ENCODE measurements around the gene BMP7.

DNA sequence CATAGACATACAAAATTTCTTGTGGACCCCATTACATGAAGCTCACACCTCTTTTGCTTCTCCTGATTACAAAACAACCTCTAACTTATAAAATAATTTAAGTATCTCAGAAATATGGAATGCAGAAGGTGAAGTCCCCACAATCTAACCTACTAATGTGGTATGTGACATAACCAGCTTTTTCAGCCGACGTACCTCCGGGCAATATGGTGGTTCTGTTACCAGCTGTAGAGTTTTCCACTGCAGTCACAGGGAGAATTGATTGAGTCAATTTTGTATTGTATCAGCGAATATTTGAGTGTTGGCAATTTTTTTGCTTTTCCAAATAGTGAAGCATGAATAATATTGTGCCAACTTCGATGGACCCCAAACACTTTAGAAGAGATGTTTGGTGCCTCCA, 47.5 kb upstream of the BMP7 start:
- TF ChIP-seq, protein P1, sequence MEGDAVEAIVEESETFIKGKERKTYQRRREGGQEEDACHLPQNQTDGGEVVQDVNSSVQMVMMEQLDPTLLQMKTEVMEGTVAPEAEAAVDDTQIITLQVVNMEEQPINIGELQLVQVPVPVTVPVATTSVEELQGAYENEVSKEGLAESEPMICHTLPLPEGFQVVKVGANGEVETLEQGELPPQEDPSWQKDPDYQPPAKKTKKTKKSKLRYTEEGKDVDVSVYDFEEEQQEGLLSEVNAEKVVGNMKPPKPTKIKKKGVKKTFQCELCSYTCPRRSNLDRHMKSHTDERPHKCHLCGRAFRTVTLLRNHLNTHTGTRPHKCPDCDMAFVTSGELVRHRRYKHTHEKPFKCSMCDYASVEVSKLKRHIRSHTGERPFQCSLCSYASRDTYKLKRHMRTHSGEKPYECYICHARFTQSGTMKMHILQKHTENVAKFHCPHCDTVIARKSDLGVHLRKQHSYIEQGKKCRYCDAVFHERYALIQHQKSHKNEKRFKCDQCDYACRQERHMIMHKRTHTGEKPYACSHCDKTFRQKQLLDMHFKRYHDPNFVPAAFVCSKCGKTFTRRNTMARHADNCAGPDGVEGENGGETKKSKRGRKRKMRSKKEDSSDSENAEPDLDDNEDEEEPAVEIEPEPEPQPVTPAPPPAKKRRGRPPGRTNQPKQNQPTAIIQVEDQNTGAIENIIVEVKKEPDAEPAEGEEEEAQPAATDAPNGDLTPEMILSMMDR (IDR thresholded peaks at IDR 0.05; ENCODE audit: control extremely low read depth in 1 of 3, insufficient read depth in 1 of 3, low read depth in 1 of 3, low read length in 3 of 3) = no peak
- TF ChIP-seq ASH2L (IDR thresholded peaks at IDR 0.05; ENCODE audit: low read length) = no peak
- no peak for TF ChIP-seq JUN (IDR thresholded peaks at IDR 0.05; ENCODE audit: low read depth, low read length)
- TF ChIP-seq SIN3A (conservative IDR thresholded peaks at IDR 0.05 in 1 of 2, IDR thresholded peaks at IDR 0.05 in 1 of 2; ENCODE audit: low read depth in 1 of 2, low read length in 2 of 2) = no peak
- TF ChIP-seq PHF8 (conservative IDR thresholded peaks at IDR 0.05; ENCODE audit: low read depth, low read length) = no peak
- no peak for TF ChIP-seq POLR2A (IDR thresholded peaks at IDR 0.05; ENCODE audit: control extremely low read depth in 1 of 2, low read depth in 2 of 2, low read length in 2 of 2)
- TF ChIP-seq EGR1 (IDR thresholded peaks at IDR 0.05; ENCODE audit: borderline replicate concordance, low read depth, low read length) = no peak
- no peak for TF ChIP-seq SP1 (IDR thresholded peaks at IDR 0.05; ENCODE audit: low read depth, low read length)
- no peak for TF ChIP-seq CBX5 (IDR thresholded peaks at IDR 0.05; ENCODE audit: low read depth, low read length)
- no peak for TF ChIP-seq CEBPB (IDR thresholded peaks at IDR 0.05; ENCODE audit: low read depth, low read length)
- TF ChIP-seq, protein P2, sequence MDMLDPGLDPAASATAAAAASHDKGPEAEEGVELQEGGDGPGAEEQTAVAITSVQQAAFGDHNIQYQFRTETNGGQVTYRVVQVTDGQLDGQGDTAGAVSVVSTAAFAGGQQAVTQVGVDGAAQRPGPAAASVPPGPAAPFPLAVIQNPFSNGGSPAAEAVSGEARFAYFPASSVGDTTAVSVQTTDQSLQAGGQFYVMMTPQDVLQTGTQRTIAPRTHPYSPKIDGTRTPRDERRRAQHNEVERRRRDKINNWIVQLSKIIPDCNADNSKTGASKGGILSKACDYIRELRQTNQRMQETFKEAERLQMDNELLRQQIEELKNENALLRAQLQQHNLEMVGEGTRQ (IDR thresholded peaks at IDR 0.05; ENCODE audit: low read length) = no peak
- TF ChIP-seq ZNF274 (IDR thresholded peaks at IDR 0.05; ENCODE audit: borderline replicate concordance, extremely low read depth, low read length) = no peak
- TF ChIP-seq KDM4A (IDR thresholded peaks at IDR 0.05; ENCODE audit: low read depth, low read length, severe bottlenecking) = no peak
- TF ChIP-seq ATF3 (IDR thresholded peaks at IDR 0.05; ENCODE audit: insufficient read depth, low read depth, low read length) = no peak

All from H1 (cell line).